HUDEP-2 (cell line): ENCODE results near the gene KRT4.
"Not testable (repeated sequence)": the region's sequence is repeated elsewhere in the genome, so short reads cannot be mapped to it uniquely, and the experiment has no call there.

Experiments
- DNase-seq, 76 experiments: peaks; one replicate each; lab custom pipeline; 2025; ENCODE audit not compliant: unreplicated experiment in 76 of 76; lab: John Stamatoyannopoulos, UW

KRT4 gene

DNA sequence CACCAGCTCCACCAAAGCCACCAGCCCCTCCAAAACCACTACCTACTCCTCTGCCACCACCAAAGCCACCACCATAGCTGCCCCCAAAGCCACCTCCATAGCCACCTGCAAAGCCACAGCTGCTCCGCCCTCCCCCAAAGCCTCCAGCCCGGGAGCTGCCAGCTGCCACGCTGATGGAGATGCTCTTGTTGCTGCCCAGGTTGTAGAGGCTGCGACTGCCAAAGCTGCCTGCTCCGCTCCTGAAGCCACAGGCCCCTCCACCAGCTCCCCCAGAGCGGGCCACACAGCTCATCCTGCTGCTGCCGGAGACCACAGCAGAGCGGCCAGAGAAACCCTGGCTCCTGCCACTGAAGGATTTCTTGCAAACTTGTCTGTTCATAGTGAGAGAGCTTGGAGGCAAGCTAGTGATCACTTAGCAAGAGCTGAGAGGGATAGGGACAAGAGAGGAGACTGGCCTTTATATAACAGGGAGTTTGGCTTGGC lies 37.0 kb downstream of the KRT4 start, which contains the start of gene KRT76:
TSS of gene KRT76 (minus strand) at position 433 of the 483 bp plus-strand sequence. CDS start at position 379, 54 bp downstream.
- no peak for DNase-seq

DNA sequence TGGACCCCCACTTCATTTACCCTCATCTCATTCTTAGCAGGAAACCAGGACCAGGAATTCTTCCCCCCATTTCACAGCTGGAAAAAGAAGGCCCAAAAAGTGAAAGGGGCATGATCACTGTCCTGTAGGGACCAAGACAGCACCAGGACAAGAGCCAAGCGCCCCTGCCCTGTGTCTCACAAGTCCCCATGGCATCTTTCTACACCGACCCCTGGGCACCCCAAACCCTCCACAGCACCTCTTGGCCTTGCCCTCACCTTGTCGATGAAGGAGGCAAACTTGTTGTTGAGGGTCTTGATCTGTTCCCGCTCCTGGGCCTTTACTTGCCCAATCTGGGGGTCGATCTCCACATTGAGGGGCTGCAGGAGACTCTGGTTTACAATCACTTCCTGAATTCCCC lies 37.5 kb downstream of the KRT4 start:
- DNase-seq, result no peak

DNA sequence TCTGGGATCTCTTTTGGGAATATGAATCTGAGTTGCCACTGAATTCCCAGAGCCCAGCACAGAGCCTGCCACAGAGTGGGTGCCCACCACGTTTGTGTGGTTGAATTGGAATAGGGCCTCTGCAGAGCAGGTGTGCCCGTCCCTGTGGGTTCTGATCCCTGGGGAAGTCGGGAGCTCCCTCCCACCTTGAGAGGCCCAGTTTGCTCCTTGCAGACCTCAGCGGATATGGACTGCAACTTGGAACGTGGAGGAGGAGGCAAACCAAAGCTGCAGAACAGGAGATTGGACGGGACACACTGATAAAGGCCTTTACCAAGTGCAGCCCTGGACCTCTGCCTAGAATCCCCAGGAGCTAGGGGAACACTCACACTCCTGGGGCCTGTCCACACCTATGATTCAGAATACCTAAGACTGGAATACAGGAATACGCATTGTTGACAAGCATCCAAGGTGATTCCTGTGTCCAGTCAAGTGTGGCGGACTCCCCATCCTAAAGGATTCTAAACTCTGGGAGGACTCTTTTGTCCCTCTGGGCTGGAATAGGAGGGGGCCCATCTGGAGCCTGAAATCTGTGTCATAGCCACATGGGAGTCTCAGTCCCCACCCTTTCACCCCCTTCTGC lies 39.2 kb downstream of the KRT4 start:
- no peak for DNase-seq

DNA sequence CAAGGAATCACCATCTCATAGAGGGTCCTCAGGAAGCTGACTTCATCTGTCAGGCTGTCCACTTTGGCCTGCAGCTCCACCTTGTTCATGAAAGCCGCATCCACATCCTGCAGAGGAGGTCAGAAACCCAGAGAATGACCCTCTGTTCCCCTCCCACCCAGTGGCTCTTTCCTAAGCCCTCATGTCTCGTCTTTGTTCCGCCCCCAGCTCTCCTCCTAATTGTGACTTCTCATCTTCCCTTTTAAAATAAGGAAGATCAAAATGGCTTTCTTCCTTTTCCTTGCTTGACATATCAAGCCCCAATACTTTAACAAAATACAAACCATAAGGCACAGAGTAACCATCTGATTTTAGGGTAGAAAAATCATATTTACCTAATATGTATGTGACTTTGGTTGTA lies 41.1 kb downstream of the KRT4 start:
- no peak for DNase-seq

DNA sequence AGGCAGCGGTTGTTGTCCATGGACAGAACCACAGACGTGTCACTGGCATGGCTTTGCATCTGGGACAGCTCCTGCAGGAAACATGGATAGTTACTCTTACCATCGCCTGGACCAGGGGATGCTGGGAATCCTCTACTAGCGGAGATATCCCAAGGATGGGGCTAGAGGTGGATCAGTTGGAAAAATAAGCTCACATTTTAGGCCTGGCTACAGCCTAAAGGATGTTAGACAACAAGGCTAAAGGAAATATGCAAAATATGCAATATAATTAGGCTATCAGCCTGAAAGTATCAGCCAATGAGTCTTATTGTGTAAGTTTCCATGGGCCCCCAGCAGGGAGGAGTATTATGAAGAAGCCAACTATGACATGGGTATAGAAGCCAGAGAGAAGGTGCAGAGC lies 41.7 kb downstream of the KRT4 start:
- DNase-seq, result no peak

DNA sequence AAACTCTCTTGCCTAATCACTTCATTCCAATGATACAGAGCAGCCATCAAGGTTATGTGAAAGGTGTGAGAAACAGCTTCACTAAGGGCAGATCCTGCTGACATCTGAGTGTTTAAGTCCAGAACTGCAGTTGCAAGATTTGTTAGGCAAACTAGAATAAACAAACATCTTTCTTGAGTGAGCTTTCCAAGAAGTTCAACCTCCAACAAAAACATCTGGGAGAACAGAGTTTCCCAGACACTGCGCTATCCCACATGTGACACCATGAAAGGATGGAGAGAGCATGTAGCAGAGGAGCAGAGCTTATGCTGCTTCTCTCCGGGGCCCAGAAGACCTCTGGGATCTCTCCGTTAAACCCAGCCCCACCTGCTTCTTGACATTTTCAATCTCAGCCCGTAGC lies 42.4 kb downstream of the KRT4 start:
- DNase-seq, result no peak

DNA sequence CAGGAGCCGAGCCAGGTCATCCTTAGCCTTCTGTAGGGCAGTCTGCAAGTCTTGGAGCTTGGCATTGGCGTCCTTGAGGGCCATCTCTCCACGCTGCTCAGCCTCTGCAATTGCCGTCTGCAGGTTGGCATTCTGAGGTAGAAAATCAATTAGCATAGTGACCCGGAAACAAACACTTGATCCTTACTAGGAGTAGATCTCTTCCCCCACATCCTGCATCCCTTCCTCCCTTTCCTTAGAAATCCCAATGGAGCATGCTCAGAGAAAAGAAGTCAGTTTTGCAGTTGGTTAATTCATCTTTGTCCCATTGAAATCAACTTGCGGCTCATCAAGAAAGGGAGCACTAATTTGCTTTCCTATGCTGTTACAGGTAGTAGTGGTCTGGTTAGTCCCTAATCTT lies 42.8 kb downstream of the KRT4 start:
- no peak for DNase-seq

DNA sequence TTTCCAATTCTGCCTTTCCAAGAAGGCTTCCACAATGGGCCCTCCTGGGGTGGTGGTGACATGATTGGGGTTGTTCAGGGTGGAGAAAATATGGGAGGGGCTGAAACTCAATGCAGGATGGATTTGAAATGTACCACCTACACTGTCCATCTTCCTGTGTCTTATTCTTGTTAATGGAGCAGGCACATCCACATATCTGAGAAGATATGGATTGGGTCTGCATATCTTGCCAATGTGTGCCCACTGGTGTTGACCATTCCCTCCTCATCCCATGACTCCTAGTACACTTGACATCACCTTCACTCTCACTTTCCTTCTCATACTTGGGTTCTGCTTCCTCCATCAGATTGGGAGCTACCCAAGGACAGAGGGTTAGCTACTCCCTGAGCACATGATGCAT lies 44.0 kb downstream of the KRT4 start:
- DNase-seq, result no peak

DNA sequence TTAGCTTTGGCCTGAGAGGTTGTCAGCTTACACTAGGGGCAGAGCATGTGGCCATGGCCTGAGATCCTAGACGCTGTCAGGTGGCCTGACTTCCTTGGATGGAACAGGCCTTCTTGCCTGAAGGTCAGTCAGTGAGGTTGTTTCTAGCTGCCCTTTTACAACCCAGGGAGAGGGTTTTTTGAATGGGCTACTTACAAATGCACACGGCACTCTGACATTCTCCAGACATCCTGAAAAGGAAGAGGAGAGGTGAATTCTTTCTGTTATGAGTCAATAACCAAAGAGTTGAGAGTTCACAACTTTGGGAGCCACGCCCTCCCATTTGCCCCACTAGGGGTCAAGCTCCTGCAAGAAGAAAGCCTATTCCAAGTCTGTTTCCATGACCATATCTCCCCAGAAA lies 44.6 kb downstream of the KRT4 start:
- no peak for DNase-seq

DNA sequence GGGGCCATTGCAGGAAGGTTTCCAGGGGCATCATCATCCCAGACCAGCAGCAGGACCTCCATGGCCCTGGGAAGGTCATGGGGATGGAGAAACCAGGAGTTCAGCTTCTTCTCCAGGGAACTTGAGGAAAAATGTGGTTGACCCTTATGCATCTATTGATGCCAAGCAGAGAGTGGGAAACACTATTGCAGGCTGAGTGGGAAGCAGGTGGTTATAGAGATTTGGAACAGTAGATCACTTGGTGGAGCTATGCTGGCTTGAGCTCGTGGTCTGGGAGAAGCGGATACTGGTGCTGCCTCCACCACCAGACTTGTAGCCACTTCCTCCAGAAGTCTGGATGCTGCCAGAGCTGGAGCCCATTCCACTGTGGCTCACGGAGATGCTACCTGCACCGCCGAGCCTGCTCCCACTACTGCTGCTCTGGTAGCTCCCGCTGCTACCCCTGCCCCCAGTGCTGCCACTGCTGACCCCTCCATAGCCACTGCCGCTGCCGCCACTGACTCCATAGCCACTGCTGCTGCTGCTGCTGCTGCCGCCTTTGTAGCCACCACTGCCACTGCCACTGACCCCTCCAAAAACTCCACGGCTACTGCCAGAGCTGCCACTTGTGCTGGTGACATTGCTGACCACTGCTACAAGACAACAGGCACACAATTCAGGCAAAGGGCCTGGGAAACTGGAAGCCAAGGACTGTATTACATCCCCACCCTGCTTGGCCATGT lies 45.3 kb downstream of the KRT4 start:
- no peak for DNase-seq

DNA sequence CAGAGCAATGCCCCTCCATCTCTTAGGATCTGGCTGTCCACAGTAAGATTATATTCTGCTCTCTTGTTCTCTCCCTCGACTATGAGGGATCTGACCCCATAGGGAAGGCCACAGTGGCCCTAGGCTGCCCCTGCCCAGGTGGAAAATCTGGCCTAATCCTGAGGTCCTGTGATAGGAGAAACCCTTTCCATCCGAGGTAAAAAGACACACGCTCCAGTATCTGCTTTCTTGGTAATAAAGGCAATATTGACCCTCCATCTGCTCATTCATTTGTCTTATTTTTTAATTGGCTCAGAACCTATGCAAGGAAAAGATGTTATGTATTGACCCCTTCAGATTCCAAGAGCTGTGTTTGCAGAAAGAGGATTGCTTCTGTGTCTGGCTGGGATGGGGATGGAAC lies 46.5 kb downstream of the KRT4 start:
- DNase-seq, result no peak

DNA sequence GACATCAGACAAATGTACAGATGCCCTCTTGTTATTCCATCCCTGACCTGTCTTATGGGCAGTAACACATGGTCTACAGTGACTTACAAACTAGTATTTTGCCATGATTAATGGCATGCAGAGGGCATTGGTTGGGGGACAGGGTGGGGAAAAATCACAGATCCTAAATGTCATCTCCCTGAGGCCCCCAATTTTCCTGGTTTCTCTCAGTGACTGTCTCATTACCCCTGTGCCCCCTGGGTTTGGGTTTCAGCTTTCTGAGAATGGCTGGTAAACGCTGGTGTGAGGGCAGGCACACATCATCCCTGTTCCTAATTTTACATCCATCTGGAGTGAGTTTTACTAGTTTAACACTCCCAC lies 46.9 kb downstream of the KRT4 start:
- no peak for DNase-seq

DNA sequence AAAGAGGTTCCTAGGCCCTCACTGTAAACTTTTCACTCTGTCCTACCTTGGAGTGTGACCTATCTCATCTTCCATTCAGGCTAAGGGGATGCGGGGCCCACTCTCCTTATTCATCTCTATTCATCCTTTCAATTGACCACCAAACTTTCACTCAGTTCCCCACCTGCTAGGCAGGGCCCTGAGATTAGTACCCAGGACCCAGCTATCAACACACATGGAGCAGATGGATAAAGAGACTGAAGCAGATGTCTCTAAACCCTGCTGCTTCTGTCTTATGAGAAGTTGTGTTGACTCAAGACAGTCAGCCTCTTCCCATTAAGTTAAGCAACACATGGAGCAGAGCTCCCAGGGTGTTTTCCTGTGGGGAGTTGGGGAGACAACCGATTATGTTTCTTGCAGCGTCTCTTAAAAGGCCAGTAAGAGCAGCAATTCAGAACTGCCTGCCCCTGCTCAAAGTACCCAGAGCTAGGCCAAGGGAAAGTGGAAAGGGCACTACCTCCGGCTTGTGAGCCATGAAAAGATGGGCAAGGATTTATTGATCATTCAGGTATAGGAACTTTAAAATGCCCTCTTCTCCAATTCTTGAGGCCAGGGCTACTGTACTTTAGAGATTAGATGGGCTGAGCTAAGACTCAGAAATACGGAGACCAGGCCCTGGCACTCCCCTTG lies 47.4 kb downstream of the KRT4 start:
- no peak for DNase-seq

DNA sequence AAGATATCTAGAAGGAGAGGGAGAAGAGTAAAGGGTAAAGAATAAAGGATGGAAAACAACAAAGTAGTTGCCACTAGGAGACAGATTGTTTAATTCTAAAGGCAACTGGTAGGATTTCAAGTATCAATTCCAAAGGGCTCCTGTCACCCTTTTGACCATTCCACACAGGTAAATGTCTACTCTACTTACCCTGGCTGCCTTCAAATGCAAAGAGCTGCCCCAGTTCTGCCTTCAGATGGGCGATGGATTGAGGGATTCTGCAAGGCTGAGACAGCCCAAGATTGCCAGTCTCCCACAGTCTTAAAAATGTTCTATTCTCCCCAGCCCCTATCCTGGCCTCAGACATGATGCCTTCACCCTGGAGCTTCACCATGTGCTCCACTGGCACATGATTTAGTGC lies 48.2 kb downstream of the KRT4 start:
- DNase-seq, result no peak

DNA sequence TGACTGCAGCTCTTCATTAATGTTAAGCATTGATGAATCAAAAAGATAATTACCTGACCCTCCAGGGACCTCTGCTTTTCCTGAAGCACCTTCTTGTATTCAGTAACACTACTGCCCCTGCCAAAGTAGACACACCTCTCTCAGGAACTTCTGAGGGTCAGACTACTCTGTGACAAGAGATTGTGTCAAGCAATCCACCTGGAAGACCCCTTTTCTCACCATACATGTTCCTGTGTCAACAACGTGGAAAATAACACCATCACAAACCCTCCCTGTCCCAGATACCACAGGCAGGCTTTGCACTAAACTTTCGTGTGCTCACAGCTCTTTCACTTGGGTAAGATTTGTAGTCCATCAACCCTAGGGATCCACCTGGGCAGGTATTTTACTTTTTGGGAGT lies 49.9 kb downstream of the KRT4 start:
- DNase-seq, result no peak

DNA sequence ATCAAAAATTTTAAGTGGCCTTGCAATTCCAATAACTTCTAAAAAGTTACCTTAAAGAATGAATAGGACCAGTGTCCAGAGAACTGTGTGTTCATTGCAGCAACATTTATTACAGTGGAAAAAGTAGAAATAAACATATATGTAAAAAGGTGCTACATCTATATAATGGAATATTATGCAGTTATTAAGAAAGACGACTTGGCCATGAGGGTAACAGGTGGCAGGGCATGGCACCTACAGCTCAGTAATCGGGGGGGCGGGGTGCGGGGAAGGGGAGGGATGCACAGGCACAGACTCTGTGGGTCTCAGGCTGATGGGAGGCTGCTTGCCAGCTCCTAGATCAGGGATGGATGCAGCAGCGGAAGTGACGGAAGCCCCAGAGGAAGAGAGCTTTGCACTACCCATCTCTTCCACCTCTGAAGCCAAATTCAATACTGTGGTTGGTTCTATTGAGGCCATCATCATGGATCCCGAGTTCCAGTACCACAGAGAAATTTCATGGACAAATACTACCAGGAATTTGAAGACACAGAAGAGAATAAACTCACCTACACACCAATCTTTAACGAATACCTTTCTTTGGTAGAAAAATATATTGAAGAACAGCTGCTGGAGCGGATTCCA lies 50.8 kb downstream of the KRT4 start:
- DNase-seq, result no peak

DNA sequence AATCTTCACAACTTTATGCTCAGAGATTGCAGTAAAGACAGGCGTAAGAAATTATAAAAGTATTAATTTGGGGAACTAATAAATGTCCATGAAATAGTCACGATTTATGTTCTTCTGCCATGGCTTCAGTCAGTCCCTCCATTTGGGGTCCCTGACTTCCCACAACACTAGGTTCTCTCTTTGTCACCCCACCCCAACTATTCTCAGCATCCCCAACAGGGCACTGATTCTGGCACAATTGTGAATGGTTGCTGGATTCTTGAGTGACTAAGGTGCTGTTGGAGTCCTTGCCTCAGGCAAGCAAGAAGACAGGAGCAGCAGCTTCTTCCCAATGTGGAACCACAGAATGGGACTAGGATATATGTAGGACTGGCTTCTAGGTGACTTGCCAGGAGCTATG lies 52.1 kb downstream of the KRT4 start:
- DNase-seq, result no peak

DNA sequence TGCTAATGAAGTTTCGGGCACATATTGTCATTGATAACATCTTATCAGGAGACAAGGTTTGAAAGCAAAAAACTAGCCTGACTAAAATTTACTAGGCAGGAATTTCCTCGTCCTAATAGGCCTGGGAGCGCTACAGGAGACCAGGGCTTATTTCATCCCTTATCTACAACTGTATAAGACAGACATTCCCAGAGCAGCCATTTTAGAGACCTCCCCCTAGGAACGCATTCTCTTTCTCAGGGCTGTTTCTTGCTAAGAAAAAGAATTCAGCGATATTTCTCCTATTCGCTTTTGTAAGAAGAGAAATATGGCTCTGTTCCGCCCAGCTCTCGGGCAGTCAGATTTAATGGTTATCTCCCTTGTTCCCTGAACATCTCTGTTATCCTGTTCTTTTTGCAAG lies 52.7 kb downstream of the KRT4 start:
- DNase-seq, result not testable (repeated sequence)

DNA sequence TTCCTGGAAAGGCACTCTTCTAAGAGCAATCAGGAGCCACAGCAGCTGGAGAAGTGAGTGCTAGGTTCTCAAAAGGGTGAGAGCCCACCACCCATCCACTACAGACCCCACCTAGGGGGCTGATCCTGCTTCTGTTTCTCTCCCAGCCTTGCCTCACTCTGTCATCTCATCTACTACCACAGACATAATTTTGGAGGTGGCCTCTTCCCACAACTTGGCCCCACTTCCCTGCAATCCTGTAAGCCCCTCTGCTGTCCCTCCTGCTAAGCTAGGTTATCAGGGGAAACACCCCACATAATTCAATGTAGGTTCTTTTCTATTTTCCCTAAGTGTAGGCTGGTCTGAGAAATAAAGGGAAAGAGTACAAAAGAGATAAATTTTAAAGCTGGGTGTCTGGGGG lies 53.3 kb downstream of the KRT4 start:
- no peak for DNase-seq

DNA sequence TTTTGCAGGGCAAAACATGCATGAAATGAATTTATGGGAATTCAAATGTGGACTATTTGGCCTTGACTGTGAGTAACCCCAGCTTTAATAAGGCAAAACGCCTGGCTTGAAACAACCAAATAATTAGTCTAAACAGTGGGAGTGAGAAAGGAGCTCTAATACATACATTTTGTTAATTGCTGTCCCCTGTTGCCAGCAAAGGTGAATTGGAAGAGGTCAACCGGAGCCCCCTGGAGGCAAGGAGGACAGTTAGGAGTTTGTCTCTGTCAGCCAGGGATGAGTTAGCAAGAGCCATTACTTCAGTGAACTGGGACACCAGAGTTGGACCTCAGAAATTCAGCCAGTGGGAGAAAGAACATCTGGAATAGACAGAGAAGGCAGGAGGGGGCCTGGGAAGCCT lies 54.2 kb downstream of the KRT4 start:
- DNase-seq, result peak in 7 of 76 experiments; percentile 1 to 36 (median 3)

DNA sequence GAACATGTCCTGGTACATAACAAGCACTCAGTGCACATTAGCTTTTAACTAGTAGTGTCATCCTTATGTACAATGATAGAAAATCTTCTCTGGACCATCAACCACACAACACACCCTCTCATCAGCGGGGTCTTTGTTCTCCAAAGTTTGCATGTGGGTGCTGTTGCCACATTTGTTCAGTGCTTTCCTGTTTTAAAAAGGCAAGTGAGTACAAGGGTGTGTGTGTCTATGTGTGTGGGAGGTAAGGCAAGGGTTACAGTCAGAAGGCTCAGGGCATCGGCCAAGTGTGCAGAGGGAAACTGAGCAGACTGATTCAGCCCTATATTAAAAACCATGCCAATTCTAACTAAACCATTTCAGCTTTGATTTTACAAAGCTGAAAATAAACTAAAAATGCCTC lies 54.7 kb downstream of the KRT4 start:
- no peak for DNase-seq
